Endothelial cell (in vitro differentiated cells): ENCODE measurements around the gene ALDH1A1. TPM values are rescaled to one million over a fixed set of nuclear protein-coding genes. Genes with fewer than 3 reads are reported as not detected.

ENCODE experiments used
- DNase-seq: peaks from one replicate; pipeline ENCODE4 v3.0.0; 2021; ENCODE audit warnings: low spot score
- H3K27ac Mint-ChIP-seq: one replicate; pipeline ENCODE4 v1.8.0; 2021; ENCODE audit warnings: mixed read lengths, inconsistent platforms; ENCODE audit not compliant: unreplicated experiment
- H3K27me3 Mint-ChIP-seq: one replicate; pipeline ENCODE4 v1.8.0; 2021; ENCODE audit warnings: mild to moderate bottlenecking, moderate library complexity, mixed read lengths, inconsistent platforms; ENCODE audit not compliant: unreplicated experiment
- H3K36me3 Mint-ChIP-seq: one replicate; pipeline ENCODE4 v1.8.0; 2021; ENCODE audit warnings: mild to moderate bottlenecking, low read depth, mixed read lengths, inconsistent platforms; ENCODE audit not compliant: unreplicated experiment
- H3K4me1 Mint-ChIP-seq: one replicate; pipeline ENCODE4 v1.8.0; 2021; ENCODE audit warnings: mild to moderate bottlenecking, mixed read lengths, inconsistent platforms; ENCODE audit not compliant: unreplicated experiment
- H3K4me3 Mint-ChIP-seq: one replicate; pipeline ENCODE4 v1.8.0; 2021; ENCODE audit warnings: mild to moderate bottlenecking, mixed read lengths, inconsistent platforms; ENCODE audit not compliant: unreplicated experiment
- H3K9me3 Mint-ChIP-seq: one replicate; pipeline ENCODE4 v1.8.0; 2021; ENCODE audit warnings: mixed read lengths, inconsistent platforms; ENCODE audit not compliant: unreplicated experiment
- CTCF ChIP-seq: fragments of 200-600 bp; sonication (generic); IDR thresholded peaks from one replicate; pipeline ENCODE4 v1.5.0; 2021; ENCODE audit warnings: antibody characterized with exemption; ENCODE audit not compliant: unreplicated experiment
- total RNA-seq: library from RNA; stranded (reverse); fragmentation: NEBNext Ultra II Directional; extraction: Animal tissue kit (Norgen Biotek cat#: 25700); gene quantifications from one replicate; pipeline ENCODE4 v1.2.1, GENCODE V29; 2021; ENCODE audit not compliant: unreplicated experiment

ALDH1A1 gene
- total RNA-seq, 1 donor from 2014 or later: 7.0 TPM

GRCh38 chr9:72931897-72932296, 21.0 kb downstream of the ALDH1A1 start:
- no peaks in the 10 kb centered on the region for H3K9me3 Mint-ChIP-seq
- no peak for DNase-seq
- no peak overlapping the region for H3K4me3 Mint-ChIP-seq
- H3K36me3 Mint-ChIP-seq: no peaks in the 10 kb centered on the region
- TF ChIP-seq CTCF: no peak
- no peak overlapping the region for H3K27ac Mint-ChIP-seq
- H3K27me3 Mint-ChIP-seq: no peaks in the 10 kb centered on the region
- H3K4me1 Mint-ChIP-seq: no peaks in the 10 kb centered on the region

- H3K27me3 Mint-ChIP-seq: no peaks in the 10 kb centered on the region
- no peak for TF ChIP-seq CTCF
- DNase-seq: no peak
- no peak overlapping the region for H3K4me3 Mint-ChIP-seq
- no peak overlapping the region for H3K27ac Mint-ChIP-seq
- no peaks in the 10 kb centered on the region for H3K9me3 Mint-ChIP-seq
- H3K4me1 Mint-ChIP-seq: no peaks in the 10 kb centered on the region
- H3K36me3 Mint-ChIP-seq: no peaks in the 10 kb centered on the region
Observed at GRCh38 chr9:72931437-72931836, 21.4 kb downstream of the ALDH1A1 start.

GRCh38 chr9:72930828-72931227, 22.0 kb downstream of the ALDH1A1 start:
- H3K27me3 Mint-ChIP-seq: no peaks in the 10 kb centered on the region
- no peaks in the 10 kb centered on the region for H3K36me3 Mint-ChIP-seq
- no peaks in the 10 kb centered on the region for H3K4me1 Mint-ChIP-seq
- H3K4me3 Mint-ChIP-seq: no peak overlapping the region
- H3K9me3 Mint-ChIP-seq: no peaks in the 10 kb centered on the region
- TF ChIP-seq CTCF: no peak
- no peak overlapping the region for H3K27ac Mint-ChIP-seq
- DNase-seq: no peak

- no peak overlapping the region for H3K27ac Mint-ChIP-seq
Observed at GRCh38 chr9:72929542-72929941, 23.3 kb downstream of the ALDH1A1 start.

DNA sequence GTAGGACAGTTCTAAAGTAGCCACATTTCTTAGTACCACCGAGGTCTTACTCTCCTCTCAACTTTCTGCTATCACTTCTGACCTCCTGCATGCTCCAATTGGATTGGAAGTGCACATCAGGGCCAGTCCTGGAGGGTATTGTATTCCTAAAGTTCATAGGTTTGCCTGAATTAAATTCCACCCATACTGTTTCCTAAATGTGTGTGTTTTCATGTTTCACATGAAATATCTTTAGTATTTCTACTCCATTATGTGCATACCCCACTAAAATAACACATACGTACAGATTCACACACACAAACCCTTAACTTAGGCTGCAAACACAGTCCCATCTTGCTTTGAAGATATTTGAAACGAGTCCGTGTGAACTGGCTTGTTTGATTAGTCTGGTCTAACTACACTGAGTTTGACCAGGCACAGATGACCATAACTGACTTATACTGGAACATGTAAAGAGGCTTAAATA, 24.8 kb downstream of the ALDH1A1 start:
- Mint-ChIP-seq H3K27ac (no peak overlapping the region), H3K4me1 (no peaks in the 10 kb centered on the region), H3K27me3 (no peaks in the 10 kb centered on the region), H3K36me3 (no peaks in the 10 kb centered on the region), H3K4me3 (no peak overlapping the region), H3K9me3 (no peaks in the 10 kb centered on the region)
- DNase-seq: no peak
- TF ChIP-seq CTCF: no peak

More at GRCh38 chr9:72929542-72929941, 23.3 kb downstream of the ALDH1A1 start:
- TF ChIP-seq CTCF: no peak
- H3K4me3 Mint-ChIP-seq: no peak overlapping the region
- no peaks in the 10 kb centered on the region for H3K9me3 Mint-ChIP-seq
- H3K36me3 Mint-ChIP-seq: no peaks in the 10 kb centered on the region
- DNase-seq: no peak
- no peaks in the 10 kb centered on the region for H3K27me3 Mint-ChIP-seq
- H3K4me1 Mint-ChIP-seq: no peaks in the 10 kb centered on the region
